ENCODE results near the gene SPNS1.
"Not testable (repeated sequence)": the region's sequence is repeated elsewhere in the genome, so short reads cannot be mapped to it uniquely, and the experiment has no call there.

The SPNS1 gene

DNA sequence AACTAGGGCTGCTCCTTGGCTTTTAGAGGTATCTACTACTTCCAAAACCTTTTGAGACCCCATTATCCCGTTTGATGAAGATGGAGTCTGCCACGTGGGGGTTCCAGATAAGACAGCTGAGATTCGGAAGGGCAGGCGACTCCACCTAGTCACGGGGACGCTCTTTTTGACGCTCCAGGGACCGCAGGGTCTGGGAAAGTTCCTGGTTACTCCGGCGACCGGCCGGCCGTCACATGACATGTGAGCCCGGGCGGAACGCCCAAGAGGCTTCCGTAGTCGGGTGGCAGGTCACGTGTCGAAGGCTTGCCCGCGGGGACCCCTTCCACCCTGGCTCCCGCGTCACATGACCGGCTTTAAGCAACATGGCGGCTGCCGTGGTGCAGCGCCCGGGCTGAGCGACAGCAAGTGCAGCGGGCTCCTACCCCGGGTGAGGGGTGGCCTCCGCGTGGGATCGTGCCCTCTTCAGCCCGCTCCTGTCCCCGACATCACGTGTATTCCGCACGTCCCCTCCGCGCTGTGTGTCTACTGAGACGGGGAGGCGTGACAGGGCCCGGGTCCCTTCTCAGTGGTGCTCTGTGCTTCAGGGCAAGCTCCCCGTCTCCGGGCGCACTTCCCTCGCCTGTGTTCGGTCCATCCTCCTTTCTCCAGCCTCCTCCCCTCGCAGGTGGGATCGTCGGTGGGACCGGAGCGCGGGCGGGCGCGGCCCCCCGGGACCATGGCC is at the start of gene SPNS1:
Gene SPNS1, plus strand, starts transcription at position 342 of the 721 bp plus-strand sequence. Its CDS starts 374 bp downstream, at position 716.
- in situ Hi-C loops (cut with MboI; ENCODE audit: low sequenced_read_pairs): no loop called here

DNA sequence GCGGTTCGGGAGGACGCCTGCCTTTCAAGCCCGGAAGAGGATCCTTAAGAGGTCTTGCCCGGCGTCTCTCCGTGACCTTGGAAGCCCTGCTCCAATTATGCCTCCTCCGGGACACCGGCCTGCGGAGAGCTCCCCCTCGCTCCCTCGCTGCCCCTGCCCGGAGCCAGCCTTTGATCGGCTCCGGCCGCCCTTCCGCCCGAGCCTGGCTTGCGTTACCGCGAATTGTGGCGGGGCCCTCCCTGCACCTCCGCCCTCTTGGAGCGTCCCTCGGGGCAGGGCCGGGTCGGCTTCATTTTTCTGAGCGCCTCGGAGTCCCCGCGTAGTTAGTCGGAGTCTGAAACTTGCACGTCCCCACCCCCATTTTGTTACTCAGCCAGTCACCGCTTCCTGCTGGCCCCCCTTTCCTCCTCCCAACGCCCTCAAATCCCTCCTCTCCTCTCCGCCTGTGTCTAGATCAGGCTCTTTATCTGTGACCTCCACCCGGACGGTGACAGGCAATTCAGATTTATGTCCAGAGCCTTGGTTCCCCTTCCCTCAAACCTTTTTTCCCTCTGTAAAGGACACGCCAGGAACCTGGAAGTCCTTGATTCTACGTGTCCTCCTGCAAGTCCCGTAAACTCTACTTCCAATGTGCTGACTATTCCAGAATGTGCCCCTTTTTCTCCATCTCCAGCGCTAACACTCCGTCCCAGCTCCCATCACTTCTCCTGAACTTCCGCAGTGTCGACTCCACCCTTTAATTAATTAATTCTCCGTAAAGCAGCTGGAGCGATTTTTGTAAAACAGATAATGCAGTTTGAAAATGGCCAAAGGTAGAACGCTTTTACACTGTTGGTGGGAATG is 49.0 kb upstream of the SPNS1 start:
- in situ Hi-C loops (cut with MboI; ENCODE audit: low sequenced_read_pairs): no loop called here

DNA sequence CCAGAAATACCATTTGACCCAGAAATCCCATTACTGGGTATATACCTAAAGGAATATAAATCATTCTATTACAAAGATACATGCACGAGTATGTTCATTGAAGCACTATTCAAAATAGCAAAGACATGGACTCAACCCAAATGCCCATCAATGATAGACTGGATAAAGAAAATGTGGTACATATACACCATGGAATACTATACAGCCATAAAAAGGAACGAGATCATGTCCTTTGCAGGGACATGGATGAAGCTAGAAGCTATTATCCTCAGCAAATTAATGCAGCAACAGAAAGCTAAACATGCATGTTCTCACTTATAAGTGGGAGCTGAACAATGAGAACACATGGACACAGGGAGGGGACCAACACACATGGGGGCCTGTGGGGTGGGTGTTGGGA is 48.3 kb upstream of the SPNS1 start:
- in situ Hi-C loops (cut with MboI; ENCODE audit: low sequenced_read_pairs): not testable (repeated sequence)

- in situ Hi-C loops (cut with MboI; ENCODE audit: low sequenced_read_pairs): no loop called here
Observed at GRCh38 chr16:28927815-28928214, 46.8 kb upstream of the SPNS1 start.

DNA sequence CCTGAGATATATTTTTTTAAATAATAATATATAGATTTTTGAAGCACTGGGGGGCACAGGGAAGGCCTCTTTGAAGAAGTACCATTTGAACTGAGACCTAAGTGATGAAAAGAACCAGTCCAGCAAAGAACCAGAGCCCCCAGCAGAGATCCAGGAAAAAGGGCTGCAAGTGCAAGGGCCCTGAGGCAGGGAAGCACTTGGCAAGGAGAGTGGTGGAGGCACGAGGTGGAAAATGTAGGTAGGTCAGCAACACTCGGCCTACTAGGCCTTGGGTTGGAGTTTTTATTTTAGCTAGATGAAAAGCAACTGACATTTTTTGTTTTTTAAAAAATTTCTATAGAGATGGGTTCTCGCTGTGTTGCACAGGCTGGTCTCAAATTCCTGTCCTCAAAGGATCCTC is 44.4 kb upstream of the SPNS1 start:
- in situ Hi-C loops (cut with MboI; ENCODE audit: low sequenced_read_pairs): no loop called here

DNA sequence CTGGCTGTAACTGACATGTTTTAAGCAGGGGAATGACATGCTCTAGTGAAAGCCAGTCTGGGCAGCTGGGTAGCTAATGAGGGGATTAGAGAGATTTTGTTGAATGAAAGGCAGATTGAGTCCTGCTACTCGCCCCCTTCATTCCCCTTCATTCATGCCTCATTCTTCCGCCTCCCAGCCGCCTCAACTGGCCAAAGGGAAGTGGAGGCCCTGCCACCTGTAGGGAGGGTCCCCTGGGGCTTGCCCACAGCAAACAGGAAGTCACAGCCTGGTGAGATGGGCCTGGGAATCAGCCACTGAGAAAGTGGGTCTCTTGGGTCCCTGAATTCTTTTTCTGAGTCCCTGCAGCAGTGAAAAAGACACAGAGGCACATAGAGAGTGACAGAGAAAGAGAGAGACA is 43.9 kb upstream of the SPNS1 start:
- in situ Hi-C loops (cut with MboI; ENCODE audit: low sequenced_read_pairs): no loop called here

DNA sequence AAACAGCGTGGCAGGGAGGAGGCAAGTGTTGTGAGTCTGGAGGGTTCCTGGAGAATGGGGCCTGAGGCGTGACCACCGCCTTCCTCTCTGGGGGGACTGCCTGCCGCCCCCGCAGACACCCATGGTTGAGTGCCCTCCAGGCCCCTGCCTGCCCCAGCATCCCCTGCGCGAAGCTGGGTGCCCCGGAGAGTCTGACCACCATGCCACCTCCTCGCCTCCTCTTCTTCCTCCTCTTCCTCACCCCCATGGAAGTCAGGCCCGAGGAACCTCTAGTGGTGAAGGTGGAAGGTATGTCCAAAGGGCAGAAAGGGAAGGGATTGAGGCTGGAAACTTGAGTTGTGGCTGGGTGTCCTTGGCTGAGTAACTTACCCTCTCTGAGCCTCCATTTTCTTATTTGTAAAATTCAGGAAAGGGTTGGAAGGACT is 42.8 kb upstream of the SPNS1 start, which contains the start of gene CD19:
Gene CD19, plus strand, starts transcription at position 171 of the 425 bp plus-strand sequence. Its CDS starts 30 bp downstream, at position 201.
- in situ Hi-C loops (cut with MboI; ENCODE audit: low sequenced_read_pairs): no loop called here

- in situ Hi-C loops (cut with MboI; ENCODE audit: low sequenced_read_pairs): no loop called here
Observed at GRCh38 chr16:28932339-28933141, 42.0 kb upstream of the SPNS1 start.

GRCh38 chr16:28933171-28933570 is 41.4 kb upstream of the SPNS1 start:
- in situ Hi-C loops (cut with MboI; ENCODE audit: low sequenced_read_pairs): no loop called here

DNA sequence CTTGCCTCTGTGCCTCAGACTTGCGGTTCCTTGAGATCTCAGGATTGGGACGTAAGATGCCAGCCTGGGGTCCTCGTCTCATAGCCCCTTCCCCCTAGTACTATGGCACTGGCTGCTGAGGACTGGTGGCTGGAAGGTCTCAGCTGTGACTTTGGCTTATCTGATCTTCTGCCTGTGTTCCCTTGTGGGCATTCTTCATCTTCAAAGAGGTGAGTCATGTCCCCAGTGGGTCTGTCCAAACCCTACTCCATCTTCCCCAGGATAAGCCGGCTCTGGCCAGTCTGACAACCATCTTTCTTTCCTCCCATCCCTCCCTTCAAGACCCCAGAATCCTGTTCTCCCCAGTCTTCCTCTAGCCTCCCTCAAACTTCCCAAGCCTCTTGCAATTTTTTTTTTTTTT is 39.2 kb upstream of the SPNS1 start:
- in situ Hi-C loops (cut with MboI; ENCODE audit: low sequenced_read_pairs): no loop called here

DNA sequence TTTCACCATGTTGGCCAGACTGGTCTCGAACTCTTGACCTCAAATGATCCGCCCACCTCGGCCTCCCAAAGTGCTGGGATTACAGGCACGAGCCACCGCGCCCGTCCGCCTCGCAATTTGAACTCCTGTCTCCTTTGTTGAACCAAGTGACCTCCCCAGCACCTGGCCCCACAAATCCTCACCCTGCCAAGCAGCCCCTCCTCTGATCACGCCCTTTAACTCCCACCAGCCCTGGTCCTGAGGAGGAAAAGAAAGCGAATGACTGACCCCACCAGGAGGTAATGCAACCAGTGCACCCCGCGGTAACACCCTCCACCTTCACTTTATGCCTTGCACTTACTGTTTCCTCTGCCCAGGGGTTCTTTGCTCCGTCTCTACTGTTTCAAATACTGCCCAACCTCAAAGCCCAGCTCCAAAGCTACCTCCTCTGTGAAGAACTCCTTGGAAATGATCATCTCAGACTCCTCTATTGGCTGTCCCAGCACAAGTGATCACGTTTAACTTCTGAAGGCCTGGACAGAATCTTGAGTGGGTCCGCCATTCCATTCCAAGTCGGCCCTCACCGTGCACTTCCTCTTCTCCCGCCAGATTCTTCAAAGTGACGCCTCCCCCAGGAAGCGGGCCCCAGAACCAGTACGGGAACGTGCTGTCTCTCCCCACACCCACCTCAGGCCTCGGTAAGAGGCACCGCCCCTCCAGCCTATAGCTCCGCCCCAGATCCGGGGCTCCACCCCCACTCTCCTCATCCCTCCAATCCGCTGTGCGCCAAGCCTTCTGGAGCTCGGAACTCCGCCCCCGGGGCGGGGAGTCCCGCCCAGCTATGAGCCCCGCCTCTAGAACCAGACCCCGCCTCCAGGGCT is 38.4 kb upstream of the SPNS1 start:
- in situ Hi-C loops (cut with MboI; ENCODE audit: low sequenced_read_pairs): no loop called here

DNA sequence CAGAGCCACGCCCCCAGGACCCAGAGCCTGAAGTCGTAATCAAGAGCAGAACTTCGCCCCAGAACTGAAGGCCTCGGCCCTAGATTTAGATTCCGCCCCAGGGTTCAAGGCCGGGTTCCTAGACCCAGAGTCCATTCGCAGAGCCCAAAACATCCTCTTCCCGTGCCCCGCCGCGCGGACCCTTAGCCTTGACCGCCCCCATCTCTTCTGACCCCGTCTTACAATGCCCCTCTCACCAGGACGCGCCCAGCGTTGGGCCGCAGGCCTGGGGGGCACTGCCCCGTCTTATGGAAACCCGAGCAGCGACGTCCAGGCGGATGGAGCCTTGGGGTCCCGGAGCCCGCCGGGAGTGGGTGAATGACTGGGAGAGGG is 37.8 kb upstream of the SPNS1 start:
- in situ Hi-C loops (cut with MboI; ENCODE audit: low sequenced_read_pairs): no loop called here

- in situ Hi-C loops (cut with MboI; ENCODE audit: low sequenced_read_pairs): no loop called here
Observed at GRCh38 chr16:28937222-28937876, 37.2 kb upstream of the SPNS1 start.

DNA sequence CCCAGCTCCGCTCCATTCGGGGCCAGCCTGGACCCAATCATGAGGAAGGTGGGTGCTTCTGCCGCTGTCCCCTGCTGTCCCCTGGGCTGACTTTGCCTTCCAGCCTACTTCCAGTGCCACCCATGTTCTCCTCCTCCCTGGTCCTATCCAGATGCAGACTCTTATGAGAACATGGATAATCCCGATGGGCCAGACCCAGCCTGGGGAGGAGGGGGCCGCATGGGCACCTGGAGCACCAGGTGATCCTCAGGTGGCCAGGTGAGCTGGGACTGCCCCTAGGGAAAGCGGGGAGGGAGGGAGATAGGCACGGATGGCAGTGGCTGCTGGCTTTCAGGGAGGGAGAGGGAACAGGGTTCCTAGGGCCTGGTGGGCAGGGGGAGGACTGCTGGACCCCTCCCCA is 35.9 kb upstream of the SPNS1 start:
- in situ Hi-C loops (cut with MboI; ENCODE audit: low sequenced_read_pairs): no loop called here

- in situ Hi-C loops (cut with MboI; ENCODE audit: low sequenced_read_pairs): not testable (repeated sequence)
Observed at GRCh38 chr16:28939825-28940224, 34.8 kb upstream of the SPNS1 start.

- in situ Hi-C loops (cut with MboI; ENCODE audit: low sequenced_read_pairs): no loop called here
Observed at GRCh38 chr16:28943281-28943680, 31.3 kb upstream of the SPNS1 start.

- in situ Hi-C loops (cut with MboI; ENCODE audit: low sequenced_read_pairs): no loop called here
Observed at GRCh38 chr16:28946681-28947080, 27.9 kb upstream of the SPNS1 start.

DNA sequence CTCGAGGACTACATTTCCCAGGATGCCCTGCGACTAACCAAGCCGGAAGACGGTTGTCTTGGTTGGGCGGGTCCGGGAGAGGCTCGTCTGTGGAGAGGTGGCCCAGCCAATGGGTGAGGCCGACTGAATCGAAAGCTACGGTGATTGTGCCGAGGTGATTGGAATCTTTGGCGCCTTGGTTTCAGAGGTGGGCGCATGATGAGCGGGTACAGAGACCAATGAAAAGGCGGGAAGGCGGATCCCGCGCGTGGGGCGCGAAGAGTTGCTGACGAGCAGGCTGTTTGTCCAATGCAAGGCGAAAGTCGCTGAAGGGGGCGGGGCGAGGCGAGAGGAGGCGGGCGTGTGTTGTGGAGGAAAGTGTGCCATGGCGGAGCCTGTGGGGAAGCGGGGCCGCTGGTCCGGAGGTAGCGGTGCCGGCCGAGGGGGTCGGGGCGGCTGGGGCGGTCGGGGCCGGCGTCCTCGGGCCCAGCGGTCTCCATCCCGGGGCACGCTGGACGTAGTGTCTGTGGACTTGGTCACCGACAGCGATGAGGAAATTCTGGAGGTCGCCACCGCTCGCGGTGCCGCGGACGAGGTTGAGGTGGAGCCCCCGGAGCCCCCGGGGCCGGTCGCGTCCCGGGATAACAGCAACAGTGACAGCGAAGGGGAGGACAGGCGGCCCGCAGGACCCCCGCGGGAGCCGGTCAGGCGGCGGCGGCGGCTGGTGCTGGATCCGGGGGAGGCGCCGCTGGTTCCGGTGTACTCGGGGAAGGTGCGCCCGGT is 23.7 kb upstream of the SPNS1 start, which contains the start of gene NFATC2IP:
Gene NFATC2IP, plus strand, starts transcription at position 290 of the 762 bp plus-strand sequence. Its CDS starts 75 bp downstream, at position 365.
- in situ Hi-C loops (cut with MboI; ENCODE audit: low sequenced_read_pairs): no loop called here

- in situ Hi-C loops (cut with MboI; ENCODE audit: low sequenced_read_pairs): no loop called here
Observed at GRCh38 chr16:28951410-28951943, 23.1 kb upstream of the SPNS1 start.

All from HL-60/S4 treated with retinoic acid at 250 ng/mL for 4 days and 3 days (cell line).